GM12874 (cell line): ENCODE results near the gene SFTPA2.

Experiments
- TF ChIP-seq, protein P1 (sequence below): IDR thresholded peaks from 2 replicates; pipeline ENCODE4 v1.5.1; 2011; ENCODE audit warnings: low read depth, mild to moderate bottlenecking, control low read depth, low read length, moderate library complexity; ENCODE audit not compliant: insufficient read depth

The SFTPA2 gene

DNA sequence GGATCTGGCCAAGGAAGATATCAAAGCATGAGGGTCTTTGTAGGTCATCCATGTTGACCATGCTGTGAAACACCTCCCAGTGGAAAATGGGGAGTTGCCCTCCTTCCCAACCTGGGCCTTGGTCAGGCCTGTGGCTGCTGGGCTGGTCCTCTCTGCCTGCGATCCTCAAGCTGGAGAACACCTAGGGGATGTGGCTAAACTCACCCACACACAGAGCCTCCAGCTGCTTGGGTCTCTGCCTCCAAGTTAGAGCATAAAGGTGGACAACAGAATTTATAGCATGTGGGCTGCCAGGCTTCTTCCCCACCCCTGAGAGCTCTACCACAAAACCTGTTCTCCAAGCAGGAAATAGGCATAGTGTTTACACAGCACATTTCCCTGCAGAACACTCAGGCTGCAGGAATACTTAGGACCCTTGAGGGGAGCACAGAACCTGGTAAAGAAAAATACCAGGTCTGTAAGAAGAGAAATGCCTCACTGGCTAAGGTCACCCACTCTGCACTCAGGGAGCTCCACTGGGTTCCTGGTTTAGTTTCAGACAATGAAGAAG is at the start of gene SFTPA2:
TSS of gene SFTPA2 (minus strand) at position 248 of the 550 bp plus-strand sequence. CDS start 924 bp downstream, outside the sequence.
- TF ChIP-seq, protein P1, sequence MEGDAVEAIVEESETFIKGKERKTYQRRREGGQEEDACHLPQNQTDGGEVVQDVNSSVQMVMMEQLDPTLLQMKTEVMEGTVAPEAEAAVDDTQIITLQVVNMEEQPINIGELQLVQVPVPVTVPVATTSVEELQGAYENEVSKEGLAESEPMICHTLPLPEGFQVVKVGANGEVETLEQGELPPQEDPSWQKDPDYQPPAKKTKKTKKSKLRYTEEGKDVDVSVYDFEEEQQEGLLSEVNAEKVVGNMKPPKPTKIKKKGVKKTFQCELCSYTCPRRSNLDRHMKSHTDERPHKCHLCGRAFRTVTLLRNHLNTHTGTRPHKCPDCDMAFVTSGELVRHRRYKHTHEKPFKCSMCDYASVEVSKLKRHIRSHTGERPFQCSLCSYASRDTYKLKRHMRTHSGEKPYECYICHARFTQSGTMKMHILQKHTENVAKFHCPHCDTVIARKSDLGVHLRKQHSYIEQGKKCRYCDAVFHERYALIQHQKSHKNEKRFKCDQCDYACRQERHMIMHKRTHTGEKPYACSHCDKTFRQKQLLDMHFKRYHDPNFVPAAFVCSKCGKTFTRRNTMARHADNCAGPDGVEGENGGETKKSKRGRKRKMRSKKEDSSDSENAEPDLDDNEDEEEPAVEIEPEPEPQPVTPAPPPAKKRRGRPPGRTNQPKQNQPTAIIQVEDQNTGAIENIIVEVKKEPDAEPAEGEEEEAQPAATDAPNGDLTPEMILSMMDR, result no peak

GRCh38 chr10:79608505-79609375 is 48.5 kb upstream of the SFTPA2 start:
- TF ChIP-seq, protein P1, result peak; percentile 69

DNA sequence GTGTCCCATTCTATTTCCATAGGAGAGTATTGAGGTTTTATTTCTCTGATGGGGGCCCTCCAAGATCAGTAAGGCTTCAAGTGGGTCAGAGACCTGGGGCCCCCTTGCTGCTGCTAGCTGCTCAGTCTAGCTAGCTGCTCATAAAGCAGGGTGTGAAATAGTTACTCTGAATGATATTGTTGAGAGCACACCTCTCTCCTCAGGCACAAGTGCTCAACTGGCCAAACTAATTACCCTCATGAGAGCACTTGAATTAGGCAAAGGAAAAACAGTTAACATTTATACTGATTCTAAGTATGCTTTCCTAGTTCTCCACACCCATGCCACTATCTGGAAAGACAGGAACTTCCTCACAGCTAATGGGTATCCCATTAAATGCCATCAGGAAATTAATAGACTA is 45.1 kb upstream of the SFTPA2 start:
- TF ChIP-seq, protein P1, result no peak

DNA sequence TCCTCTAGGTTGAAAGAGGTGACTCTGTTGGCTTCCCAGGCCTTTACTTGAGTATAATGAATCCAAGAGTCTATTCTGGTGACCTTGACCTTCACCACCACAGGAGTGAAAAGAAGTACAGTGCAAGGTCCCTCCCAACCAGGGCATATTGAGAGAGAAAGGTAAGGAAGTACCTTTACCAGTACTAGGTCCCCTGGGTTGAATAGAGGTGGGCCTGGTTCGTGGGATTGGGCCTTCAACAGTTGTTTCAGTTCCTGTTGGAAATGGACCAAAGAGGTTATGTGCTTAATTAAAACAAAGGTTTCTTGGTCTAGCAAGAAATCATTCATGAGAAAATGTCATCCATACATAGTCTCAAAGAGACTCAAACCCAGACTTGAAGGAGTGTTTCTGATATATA is 44.1 kb upstream of the SFTPA2 start:
- TF ChIP-seq, protein P1, result no peak

- TF ChIP-seq, protein P1, result no peak
Measured at GRCh38 chr10:79602953-79603352, 42.7 kb upstream of the SFTPA2 start.

GRCh38 chr10:79601939-79602338 is 41.7 kb upstream of the SFTPA2 start:
- TF ChIP-seq, protein P1, result no peak

DNA sequence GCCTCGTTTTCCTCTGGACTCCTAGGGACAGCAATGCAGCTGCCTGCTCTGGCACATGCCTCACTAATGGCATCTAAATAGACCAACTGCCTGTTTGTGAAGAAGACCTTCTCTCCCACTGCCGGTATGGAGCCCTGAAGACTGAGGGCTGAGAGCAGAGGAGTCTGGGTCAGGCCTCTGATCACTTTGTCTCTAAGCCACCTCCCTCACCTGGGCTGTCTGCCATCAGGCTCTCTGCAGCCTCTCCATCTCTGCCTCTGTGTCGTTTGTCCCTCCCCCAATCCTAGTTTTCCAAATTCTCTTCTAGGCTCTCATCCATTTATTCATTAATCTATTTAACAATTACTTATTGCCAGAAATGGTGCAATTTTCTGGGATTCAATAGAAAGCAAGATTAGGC is 35.3 kb upstream of the SFTPA2 start:
- TF ChIP-seq, protein P1, result no peak
